Endometrial microvascular endothelial cells (primary cell): Measurements from ENCODE around the gene FAM221B. TPM values are rescaled to one million over a fixed set of nuclear protein-coding genes. Genes with fewer than 3 reads are reported as not detected.

Experiments used
- in situ Hi-C: cut with HindIII; loops from 2 replicates; pipeline ENCODE4 v1.10.0; 2017; ENCODE audit warnings: low sequenced_read_pairs, low pct_unique_long_range_greater_than_20kb; ENCODE audit errors: inconsistent ontology term
- total RNA-seq: library from RNA; depleted of rRNA; stranded (reverse); fragments of >200 nt; gene quantifications from one replicate; pipeline ENCODE4 v1.2.3, GENCODE V29; 2015; ENCODE audit errors: inconsistent ontology term

The FAM221B gene
- total RNA-seq, 1 donor from 2014 or later, result not detected

DNA sequence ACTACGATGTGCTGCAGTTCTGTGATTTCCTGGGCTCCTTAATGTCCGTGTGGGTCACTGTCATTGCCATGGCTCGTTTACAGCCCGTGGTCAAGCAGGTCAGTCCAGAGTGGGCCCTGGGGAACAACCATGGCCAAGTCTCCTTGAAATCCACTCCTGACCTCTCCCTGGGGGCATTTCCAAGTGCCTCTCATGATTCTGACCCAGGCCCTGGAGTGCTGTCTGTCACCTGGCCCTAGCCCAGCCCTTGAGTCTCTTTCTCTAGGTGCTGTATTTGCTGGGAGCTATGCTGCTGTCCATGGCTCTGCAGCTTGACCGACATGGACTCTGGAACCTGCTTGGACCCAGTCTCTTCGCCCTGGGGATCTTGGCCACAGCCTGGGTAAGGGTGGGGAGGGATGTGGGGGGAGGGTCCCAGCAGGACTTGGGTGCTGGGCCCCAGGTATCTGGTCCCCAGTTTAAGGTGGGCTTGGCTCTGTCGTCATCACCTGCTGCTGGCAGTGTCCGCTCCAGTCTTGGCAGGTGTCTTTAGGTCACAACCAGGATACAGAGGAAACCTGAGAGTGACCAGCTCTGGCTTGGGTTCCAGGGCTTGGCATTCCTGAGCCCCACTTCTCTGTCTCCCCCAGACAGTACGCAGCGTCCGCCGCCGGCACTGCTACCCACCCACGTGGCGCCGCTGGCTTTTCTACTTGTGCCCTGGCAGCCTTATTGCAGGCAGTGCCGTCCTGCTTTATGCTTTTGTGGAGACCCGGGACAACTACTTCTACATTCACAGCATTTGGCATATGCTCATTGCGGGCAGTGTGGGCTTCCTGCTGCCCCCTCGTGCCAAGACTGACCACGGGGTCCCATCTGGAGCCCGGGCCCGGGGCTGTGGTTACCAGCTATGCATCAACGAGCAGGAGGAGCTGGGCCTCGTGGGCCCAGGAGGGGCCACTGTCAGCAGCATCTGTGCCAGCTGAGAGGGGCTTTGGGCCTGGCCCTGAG lies 24.6 kb upstream of the FAM221B start:
- in situ Hi-C loops, result no loop called here

GRCh38 chr9:35852267-35852815 lies 23.8 kb upstream of the FAM221B start:
- in situ Hi-C loops, result no loop called here

DNA sequence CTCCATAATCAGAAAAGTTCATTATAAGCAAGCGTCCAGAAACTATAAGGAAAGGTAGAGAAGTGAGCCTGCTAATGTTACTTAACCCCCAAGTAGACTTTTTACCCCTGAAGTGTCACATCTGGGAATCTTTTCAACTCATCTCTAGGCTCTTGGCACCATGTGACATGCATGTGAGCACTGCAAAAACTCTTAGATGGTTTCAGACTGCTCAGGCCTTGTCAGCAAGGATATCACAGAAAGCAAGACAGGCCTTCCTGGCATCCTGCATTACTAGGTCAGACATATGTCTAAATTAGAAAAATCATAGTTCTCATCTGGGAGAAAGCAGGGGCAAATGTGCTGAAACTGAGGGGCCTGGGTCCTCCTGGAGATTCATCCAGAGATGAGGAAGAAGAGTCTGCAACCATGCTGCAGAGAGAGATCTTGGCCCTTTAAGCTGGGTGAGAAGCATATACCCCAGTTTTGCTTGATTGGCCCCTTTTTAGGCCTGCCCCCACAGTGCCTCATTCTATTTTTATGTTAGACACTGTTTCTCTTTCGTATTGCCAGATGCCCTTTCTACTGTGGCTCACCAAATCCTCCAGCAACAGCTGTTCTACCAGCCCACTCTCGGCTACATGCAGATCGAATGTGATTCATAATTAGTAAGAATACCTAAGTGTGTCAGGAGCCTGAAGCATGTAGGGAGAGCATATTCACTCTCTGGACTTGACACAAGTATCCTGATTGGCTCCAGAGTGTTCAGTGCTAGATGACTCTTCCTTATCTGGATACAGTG lies 19.4 kb upstream of the FAM221B start:
- in situ Hi-C loops, result no loop called here

GRCh38 chr9:35845824-35846771 lies 17.6 kb upstream of the FAM221B start:
- in situ Hi-C loops, result no loop called here

GRCh38 chr9:35844628-35845270 lies 16.2 kb upstream of the FAM221B start:
- in situ Hi-C loops, result no loop called here

GRCh38 chr9:35842795-35843194 lies 14.3 kb upstream of the FAM221B start:
- in situ Hi-C loops, result no loop called here

- in situ Hi-C loops, result no loop called here
Measured at GRCh38 chr9:35842020-35842745, 13.7 kb upstream of the FAM221B start.

DNA sequence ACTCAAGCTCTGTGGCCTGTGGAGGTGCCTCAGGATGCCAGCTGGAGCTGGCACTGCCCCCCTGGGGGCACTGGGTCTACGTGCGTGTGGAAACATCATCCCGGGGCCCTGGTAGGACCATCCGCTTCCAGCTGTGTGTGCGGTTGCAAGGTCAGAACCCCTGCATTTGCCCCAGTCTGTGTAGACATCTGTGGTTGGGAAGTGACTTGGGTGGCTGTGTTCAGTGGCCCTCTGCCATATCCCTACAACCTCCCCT lies 13.0 kb upstream of the FAM221B start:
- in situ Hi-C loops, result no loop called here

- in situ Hi-C loops, result no loop called here
Measured at GRCh38 chr9:35840881-35841644, 12.5 kb upstream of the FAM221B start.

DNA sequence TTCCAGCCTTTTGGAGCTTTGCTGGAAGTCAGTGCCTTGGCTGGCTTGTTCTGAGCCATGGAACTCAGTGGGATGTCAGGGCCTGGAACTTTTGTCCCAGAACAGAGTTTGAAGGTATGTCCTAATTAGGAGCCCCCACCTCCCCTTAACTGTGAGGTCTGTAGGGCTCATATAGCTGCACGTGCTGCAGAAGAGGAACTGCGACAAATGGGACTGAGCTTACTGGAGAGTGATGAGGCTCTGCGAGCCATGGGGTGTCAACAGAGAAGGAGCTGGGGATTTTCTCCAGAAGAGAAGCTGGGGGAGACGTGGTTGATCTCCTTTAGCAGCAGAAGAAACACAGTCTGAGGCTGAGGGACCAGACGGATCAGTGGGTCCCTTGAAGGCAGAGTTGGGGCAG lies 11.4 kb upstream of the FAM221B start:
- in situ Hi-C loops, result no loop called here

DNA sequence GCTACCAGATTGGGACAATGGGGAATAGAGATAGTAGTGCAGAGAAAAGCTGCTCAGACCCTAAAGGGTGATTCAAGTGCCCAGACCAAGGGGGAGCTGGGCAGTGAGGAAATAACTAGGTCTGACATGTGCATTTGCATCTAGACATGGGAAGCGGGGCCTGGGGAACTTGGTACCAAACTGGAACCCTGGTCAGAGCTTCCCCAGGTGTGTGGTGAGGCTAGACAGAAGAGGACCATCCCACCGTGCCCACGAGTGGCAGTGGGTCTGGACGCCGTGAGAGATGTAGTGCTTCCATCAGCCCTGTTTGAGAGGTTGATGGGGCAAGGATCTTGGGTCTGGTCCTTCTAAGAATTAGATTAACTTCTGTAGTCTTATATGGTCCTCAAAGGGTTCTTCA lies 8.1 kb upstream of the FAM221B start:
- in situ Hi-C loops, result no loop called here

DNA sequence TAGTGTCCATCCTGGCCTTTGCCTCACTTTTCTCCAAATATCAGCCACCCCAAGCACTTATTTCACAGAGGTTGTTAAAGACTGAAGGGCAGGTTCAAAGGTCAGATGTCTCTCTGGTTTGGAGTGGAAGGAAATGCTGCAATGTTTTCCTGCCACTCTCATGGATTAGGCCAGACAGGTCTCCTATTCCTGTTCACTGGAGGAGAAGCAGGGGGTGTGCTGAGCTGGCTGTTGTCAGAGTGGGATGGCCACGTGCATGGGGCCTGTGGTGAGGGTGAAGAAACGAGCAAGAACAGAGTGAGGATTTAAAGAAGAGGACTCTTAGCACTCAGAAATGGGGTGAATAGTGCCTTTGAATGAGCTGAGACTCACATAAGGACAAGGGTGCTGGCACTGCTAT lies 7.2 kb upstream of the FAM221B start:
- in situ Hi-C loops, result no loop called here

- in situ Hi-C loops, result no loop called here
Measured at GRCh38 chr9:35835216-35835632, 6.7 kb upstream of the FAM221B start.

DNA sequence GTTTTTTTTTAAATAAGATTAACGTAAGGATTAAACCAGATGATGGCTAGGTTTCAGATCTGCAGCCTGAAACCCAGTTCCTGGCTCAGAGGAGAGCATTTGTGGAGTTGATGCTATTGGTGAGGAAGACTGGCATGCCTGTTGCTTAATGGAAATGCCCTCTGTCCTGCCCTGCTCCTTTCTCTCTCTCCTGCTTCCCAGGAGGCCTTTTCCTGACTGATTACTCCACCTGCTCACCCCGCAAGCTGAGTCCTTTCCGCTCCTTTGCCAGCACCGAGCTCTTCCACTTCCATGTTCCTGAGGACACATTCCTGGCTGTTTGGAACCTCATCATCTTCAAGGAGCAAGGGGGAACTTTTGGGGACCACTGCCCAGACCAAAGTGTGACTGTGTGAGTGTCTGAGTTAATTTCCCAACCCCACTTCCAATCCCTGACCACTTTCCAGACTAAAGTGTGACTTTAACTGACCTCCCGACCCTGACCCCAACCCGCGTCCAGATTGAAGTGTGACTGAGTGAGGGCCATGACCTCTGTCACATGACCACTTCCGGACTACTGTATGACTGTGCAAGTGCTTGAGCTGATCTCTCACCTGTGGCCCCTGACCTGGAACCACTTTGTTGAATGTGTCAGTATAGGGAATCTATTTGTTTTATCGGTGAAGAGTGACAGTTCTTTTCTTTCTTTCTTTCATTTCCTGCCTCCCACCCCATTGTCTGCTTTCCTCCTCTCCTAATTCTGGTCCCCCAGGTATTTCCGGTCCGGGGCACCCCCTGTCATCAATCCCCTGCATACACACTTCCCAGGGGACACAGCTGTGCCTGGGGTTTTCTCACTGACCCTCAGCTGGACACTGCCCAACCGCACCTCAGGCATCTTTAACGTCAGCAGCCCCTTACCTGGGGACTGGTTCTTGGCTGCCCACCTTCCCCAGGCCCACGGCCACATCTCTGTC lies 6.0 kb upstream of the FAM221B start:
- in situ Hi-C loops, result no loop called here

- in situ Hi-C loops, result no loop called here
Measured at GRCh38 chr9:35832814-35833213, 4.3 kb upstream of the FAM221B start.

GRCh38 chr9:35831040-35831439 lies 2.5 kb upstream of the FAM221B start:
- in situ Hi-C loops, result no loop called here
